GM18867 (cell line): Measurements from ENCODE around the gene ZNF232.
"Not testable (repeated sequence)": the region's sequence is repeated elsewhere in the genome, so short reads cannot be mapped to it uniquely, and the experiment has no call there.

ENCODE experiments used
- ATAC-seq: cut with Tn5 transposase; IDR thresholded peaks from one replicate; pipeline ENCODE4 v1.9.1; 2021; ENCODE audit warnings: mild to moderate bottlenecking, moderate library complexity; ENCODE audit not compliant: unreplicated experiment

Gene ZNF232

GRCh38 chr17:5130261-5130660, 18.6 kb upstream of the ZNF232 start:
- not testable (repeated sequence) for ATAC-seq

DNA sequence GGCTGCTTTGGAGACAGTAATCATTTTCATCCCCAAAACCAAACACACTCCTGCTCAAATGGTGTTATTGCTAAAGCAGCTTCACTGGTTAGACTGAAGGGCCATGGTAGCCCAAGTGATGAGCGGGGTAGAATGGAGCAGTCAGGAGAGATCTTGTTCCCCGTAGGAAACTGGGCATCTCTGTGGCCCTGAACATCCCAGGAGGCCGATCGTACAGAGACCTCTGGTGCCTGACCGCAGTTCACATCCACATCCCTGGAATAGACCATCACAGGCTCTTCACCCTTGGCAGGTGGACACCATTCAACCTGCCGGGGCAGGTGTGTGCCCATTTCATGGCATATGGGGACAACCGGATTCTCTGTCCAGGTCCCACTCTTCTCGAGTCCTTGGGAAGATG, 18.1 kb upstream of the ZNF232 start:
- not testable (repeated sequence) for ATAC-seq

DNA sequence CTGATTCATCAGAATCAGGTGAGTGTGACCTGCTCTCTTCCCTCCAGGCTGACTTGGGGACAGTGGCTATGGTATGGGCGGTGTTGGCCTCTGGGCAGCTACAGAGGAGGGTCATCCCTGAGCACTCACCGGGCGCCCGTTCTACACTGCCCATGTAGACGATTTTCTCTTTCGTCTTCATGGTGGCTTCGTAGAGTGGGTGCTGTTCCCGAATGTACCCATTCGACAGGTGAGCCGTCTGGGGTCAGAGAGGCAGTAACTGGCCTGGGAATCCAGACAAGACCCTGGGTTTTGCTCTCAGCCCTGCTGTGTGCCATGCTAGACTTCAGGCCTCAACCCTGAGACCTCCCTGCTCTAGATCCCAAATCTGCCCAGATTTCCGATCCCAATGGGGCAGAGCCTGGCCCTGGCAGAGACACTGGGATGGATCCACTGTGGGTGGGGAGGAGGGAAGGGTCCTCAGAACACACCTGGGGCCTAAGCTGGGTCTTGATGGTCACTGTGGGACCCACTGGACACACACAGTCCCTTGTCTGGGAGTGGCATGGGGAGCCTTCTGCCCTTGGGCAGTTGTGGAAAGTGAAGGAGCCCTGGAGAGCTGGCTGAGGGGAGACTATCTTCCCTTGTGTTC, 17.3 kb upstream of the ZNF232 start:
- no peak for ATAC-seq

GRCh38 chr17:5128387-5128786, 16.7 kb upstream of the ZNF232 start:
- ATAC-seq: not testable (repeated sequence)

GRCh38 chr17:5127910-5128309, 16.2 kb upstream of the ZNF232 start:
- ATAC-seq: no peak

DNA sequence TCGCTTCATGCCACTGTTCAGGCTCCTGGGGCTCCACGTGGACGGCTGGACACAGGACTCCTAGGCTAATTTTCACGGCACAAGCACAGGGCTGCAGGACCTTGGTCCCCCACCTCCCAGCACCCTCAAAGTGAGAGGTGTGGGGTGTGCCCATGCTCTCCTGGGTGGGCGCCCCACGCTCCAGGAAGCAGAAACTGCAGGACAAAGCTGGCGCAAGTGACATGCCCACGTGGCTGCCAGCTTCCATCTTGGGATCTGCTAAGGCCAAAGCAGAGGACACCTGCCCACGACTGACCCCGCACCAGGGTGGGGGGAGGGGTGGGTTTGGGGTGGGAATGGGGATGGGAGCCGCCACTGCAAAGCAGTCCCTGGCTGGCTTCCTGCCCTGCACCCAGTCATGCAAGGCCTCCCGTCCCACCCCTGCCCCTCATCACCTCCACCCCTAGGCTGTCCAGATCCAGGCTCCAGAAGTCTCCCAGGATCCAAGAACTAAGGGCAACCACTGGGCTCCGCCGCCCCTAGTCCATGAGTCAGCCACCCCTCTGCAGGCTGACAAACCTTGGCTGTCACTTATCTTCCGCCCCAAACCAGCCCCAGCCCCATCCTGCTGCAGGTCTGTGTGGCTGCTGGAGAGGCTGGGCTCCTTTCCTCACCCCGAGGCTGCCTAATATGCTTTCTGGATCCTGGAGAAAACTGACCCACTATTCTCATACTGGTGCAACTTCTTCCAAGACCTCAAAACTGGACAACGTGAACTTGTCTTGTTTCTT, 15.2 kb upstream of the ZNF232 start:
- ATAC-seq: no peak

- ATAC-seq: not testable (repeated sequence)
These were observed 13.2 kb upstream of the ZNF232 start for GRCh38 chr17:5124896-5125295.

GRCh38 chr17:5124125-5124760, 12.6 kb upstream of the ZNF232 start:
- not testable (repeated sequence) for ATAC-seq

DNA sequence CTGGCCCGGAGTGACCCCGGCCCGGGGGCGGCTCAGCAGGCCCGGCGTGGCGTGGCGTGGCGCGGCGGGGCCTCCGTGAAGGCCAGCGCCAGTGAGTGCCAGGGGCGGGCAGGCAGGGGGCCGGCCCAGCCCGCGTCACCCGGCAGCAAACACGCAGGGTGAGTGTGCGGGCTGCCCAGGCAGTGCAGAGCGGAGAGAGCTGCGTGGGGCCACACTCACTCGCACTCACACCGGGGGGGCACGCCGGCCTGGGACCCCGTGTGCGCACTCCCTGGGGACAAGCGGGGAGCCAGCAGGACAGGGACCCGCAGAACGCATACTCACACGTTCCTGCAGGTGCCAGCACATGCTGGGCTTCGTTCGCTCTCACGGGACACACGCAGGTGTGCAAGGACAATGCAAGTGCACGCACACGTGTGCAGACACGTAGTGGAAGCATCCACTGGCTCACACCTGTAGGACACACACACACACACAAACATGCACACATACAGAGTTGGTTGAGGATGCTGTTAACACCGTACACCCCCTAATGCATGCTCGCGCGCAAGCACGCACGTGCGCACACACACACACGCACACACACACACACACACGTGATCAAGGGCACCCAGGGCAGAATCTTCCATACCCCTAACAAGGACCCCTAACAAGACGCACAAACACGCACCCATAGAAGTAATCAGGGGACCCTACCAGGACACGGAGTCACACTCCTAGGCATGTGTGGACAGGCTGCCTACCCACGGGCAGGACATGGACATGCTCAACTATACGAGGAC, 11.9 kb upstream of the ZNF232 start:
- ATAC-seq: no peak

DNA sequence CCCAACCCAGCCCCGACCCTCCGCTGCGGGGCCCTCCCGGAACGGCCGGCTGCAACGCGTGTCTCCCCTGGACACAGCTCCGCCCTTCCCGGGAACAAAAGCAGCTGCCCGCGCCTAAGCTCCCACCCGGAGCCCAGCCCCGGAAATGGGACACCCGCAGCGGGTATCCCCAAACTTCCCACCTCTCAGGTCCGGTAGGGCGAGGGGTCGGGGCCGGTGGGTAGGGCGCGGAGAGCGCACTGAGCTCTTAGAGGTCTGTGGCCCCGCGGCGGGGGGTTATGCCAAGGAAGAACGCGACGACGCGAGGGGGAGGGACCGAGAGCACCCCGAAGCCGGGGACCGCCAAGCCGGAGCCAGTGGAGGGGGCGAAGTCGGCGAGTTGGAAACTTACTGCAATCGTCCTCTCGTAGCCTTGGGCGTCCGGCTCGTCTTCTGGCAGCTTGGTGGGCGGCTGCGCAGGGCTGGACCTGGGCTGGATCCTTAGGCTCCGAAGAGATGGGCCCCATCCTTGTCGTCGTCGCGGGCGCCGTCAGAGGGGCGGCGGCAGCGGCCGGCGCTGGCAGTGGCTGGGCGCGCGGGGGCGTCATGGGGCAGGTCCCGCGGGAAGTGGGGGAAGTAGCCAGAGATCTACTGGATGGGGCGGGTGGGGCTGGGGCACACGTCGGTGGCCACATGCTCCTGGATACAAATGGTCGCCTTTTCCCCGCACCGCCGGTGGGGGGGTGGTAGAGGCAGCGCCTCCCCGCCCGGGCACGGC, 11.1 kb upstream of the ZNF232 start:
- no peak for ATAC-seq

DNA sequence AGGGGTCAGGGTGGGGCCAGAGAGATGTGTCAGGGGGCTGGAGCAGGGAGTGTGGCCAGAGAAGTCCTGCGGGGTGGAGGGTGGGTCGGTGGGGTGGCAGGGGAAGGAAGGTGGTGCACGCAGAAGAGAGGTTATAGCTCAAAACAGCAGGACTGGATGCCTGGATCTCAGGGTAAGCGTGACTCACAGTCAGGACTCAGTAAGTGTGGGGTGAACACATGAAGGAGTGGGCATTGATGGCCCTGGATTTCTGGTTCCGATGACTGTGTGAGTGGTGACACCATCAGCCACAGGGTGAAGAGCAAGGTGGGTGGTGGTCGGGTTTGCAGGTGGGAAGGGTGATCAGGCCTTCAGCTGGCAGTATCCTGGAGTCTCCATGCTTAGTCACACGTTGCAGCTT, 10.4 kb upstream of the ZNF232 start:
- ATAC-seq: not testable (repeated sequence)

DNA sequence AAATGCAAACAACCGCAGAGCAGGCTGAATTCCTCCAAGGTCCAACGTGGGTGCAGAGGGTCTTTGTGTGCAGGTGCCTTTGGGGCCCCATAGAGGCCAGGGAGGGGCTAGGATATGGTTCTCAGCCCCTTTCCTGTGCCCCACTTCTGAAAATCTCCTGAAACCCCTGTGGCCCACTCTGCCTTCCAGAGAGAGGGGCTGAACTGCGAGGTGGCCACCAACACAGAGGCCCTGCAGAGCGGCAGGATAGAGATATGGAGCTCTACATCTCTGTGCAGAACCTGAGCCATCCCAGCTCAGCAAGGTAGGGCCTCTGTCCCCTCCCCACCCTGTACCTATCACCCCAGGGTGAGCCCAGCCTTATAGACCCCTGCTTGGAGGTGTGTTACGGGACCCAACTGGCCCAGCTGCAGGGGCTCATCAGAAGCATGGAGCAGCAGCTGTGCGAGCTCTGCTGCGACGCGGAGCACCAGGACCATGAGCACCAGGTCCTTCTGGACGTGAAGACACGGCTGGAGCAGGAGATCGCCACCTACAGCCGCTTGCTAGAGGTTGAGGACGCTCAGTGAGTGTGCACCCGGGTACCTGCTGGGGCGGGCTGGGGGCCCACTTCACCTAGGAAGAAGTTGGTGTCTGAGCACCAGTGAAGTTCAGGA, 9.6 kb upstream of the ZNF232 start:
- ATAC-seq: no peak

DNA sequence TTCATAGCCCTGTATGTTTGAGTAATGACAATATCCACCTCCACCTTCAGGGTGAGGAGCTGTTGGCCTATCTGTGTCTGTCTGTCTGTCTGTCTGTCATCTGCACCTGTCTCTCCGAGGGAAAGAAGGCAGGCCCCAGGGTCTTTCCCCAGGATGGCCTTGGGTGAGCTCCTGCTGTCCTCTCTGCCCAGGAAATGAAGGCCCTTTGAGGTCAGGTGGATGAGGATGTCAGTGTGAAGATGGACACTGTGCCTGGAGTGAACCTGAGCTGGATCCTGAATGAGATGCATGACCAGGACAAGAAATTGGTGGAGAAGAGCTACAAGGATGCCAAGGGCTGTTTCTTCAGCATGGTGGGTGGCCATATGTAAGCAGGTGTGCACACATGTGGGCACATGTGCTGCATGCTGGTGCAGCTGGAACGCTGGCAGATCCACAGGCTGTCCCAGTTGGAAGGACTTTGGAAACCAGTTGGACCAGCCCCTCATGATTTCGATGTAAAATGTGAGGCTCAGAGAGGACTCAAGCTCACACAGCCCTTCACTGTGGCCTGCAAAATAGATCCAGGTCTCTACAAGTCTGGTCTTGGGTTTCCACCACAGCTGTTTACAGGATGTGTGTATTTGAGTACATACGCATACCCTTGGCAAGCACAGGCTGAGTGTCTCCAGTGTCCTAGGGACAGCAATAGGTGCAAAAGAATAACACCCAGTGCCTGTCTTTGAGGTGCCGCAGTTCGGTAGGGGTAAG, 8.9 kb upstream of the ZNF232 start:
- ATAC-seq: not testable (repeated sequence)

DNA sequence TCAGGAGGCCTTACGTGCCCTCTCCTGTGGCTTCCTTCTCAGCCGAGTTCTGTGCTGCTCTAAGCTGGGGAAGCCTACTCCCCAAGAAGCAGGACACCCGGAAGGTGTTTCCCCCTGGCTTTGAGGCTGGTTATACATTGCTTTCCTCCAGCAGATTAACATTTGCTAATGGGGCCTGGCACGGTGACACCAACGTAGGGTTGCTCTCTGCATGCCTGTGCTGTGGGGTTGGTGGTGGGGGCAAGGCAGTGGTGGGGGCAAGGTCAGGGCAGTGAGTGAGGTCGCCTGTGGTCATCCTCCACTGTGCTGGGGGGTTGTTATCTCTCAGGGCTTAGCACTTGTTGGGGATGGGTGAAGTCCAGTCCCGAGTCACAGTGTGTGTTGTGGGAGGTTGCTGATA, 8.4 kb upstream of the ZNF232 start:
- ATAC-seq: no peak

DNA sequence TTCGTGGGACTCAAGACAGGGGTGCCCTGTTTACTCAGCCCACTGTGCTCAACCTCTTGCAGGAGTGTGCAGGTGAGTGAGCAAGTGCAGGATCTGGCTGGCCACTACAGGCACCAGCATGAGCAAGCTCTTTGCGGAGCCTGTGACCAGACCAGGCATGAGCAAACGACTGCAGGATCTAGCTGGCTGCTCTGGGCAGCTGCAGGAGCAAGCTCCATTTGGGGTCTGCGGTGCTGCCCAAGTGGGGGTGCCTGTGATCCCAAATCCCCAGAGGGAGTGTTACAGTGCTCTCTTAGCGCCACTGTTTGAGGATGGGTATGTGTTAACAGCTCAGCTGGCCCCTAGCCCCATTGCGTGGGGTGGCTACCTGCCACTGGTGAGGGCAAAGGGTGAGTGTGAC, 6.5 kb upstream of the ZNF232 start:
- no peak for ATAC-seq

DNA sequence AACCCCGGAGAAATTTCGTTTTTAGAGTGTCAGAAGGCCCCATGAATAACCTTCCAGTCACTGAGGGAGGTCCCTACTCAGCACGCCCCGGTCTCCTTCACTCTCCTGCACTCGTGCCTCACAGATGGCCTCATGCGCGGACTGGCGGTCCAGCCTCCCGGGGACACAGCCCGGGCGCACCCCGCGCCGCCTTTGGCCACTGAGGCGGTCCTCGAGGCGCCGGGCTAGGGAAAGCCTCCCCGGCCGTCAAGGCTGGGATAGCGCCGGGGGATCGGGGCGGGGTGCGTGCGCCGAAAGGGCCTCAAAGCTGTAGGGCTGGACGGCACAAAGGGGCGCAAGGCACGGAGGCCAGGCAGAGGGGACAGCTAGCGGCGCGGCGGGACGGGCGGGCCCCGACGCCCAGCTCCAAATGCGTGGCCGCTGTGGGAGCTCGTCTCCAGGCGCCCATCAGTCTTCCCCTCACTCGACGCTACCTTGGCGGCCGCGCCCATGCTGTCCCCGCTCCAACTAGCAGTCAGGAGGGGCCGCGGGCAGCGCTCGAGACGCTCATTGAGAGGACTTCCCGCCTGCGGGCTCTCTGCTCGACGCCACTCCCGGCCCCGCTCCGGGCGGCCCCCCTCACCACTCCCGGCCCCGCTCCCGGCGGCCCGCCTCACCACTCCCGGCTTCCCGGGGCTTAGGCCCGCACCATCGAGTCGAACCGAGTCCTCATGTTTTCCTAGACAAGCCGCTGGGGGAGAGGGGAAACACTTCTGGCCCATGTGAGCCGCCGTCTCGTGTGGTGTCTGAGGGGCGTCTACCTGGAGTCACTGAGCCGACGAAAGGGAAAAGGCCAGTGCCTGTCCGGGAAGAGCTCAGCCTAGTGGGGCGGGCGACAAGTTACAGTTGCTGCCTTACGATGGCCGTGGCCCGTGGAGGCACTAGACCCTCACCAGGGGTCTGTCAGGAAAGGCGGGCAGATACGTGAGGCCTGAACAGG, 4.3 kb upstream of the ZNF232 start, which contains the start of gene USP6:
TSS of gene USP6 (plus strand) at position 360 of the 979 bp plus-strand sequence. CDS start 14,336 bp downstream, outside the sequence.
- no peak for ATAC-seq

GRCh38 chr17:5110816-5111215, 862 bp downstream of the ZNF232 start:
- no peak for ATAC-seq

DNA sequence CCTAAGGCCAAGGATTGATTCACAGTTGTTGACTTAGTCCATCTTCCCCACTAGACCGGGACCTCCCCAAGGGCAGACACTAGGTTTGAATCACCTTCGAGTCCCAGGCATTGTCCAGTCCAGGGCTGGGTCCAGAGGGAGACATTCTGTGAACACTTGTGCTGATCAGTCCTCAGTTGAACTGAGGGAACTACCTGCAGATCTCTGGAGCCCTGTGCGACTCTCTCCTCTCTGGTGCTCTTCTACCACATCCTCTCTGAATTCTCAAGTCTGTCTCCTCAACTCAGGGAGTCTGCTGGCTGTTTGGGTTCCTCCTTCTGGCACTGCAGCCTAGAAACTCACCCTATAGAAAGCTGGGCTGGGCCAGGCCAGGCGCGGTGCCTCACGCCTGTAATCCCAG, 10.8 kb downstream of the ZNF232 start:
- no peak for ATAC-seq
